Gastroesophageal sphincter (tissue), 4 donors: ENCODE results near the gene C17orf114.

Experiments
- ATAC-seq: fragments of 150-250 bp; one replicate; pipeline ENCODE4 v1.9.1; 2016; ENCODE audit warnings: mild to moderate bottlenecking, moderate library complexity
- H3K27ac ChIP-seq, 4 donors: fragments of 200-600 bp; sonication (generic) in 3 of 4; 1 replicate in 3 of 4; 2 replicates in 1 of 4; pipeline ENCODE4 v1.5.1; 2016 to 2019
- H3K27me3 ChIP-seq: fragments of 200-600 bp; sonication (generic); one replicate; pipeline ENCODE4 v1.5.1; 2019
- H3K36me3 ChIP-seq, 2 donors: fragments of 200-600 bp; sonication (generic); one replicate each; pipeline ENCODE4 v1.5.1; 2019; ENCODE audit warnings: control low read depth in 1 of 2
- H3K4me1 ChIP-seq, 3 donors: fragments of 200-600 bp; sonication (generic); 1 replicate in 2 of 3; 2 replicates in 1 of 3; pipeline ENCODE4 v1.5.1; 2016 to 2019; ENCODE audit warnings: control low read depth in 2 of 3
- H3K4me3 ChIP-seq, 2 donors: fragments of 200-600 bp; sonication (generic); one replicate each; pipeline ENCODE4 v1.5.1; 2019; ENCODE audit warnings: mild to moderate bottlenecking in 1 of 2, moderate library complexity in 1 of 2
- H3K9me3 ChIP-seq, 3 donors: fragments of 200-600 bp; sonication (generic); one replicate each; pipeline ENCODE4 v1.5.1; 2017 to 2019; ENCODE audit warnings: control low read depth in 2 of 3
- CTCF ChIP-seq, 4 experiments: fragments of 200-600 bp in 2 of 4; fragments of 450-650 bp in 2 of 4; sonication (generic) in 1 of 4; IDR thresholded peaks; one replicate each; pipeline ENCODE4 v1.5.1; 2017 to 2019; ENCODE audit warnings: antibody characterized with exemption in 4 of 4, mild to moderate bottlenecking in 2 of 4, moderate library complexity in 2 of 4
- EP300 ChIP-seq: sonication (generic); formaldehyde crosslinking; IDR thresholded peaks from one replicate; pipeline ENCODE4 v1.6.1; 2017; ENCODE audit warnings: antibody characterized with exemption, mild to moderate bottlenecking
- POLR2A ChIP-seq, 2 donors: fragments of 450-650 bp; IDR thresholded peaks; one replicate each; pipeline ENCODE4 v1.6.1; 2017; ENCODE audit warnings: antibody characterized with exemption in 2 of 2, mild to moderate bottlenecking in 2 of 2, moderate library complexity in 1 of 2
- POLR2AphosphoS5 ChIP-seq: sonication (generic); formaldehyde crosslinking; IDR thresholded peaks from one replicate; pipeline ENCODE4 v1.6.1; 2017; ENCODE audit warnings: antibody characterized with exemption
- WGBS, 2 donors: methylation state at CpG; one replicate each; pipeline ENCODE4 v1.1.5; 2018; ENCODE audit warnings: low coverage in 1 of 2; 5-methylcytosine and 5-hydroxymethylcytosine counted together

C17orf114 gene

DNA sequence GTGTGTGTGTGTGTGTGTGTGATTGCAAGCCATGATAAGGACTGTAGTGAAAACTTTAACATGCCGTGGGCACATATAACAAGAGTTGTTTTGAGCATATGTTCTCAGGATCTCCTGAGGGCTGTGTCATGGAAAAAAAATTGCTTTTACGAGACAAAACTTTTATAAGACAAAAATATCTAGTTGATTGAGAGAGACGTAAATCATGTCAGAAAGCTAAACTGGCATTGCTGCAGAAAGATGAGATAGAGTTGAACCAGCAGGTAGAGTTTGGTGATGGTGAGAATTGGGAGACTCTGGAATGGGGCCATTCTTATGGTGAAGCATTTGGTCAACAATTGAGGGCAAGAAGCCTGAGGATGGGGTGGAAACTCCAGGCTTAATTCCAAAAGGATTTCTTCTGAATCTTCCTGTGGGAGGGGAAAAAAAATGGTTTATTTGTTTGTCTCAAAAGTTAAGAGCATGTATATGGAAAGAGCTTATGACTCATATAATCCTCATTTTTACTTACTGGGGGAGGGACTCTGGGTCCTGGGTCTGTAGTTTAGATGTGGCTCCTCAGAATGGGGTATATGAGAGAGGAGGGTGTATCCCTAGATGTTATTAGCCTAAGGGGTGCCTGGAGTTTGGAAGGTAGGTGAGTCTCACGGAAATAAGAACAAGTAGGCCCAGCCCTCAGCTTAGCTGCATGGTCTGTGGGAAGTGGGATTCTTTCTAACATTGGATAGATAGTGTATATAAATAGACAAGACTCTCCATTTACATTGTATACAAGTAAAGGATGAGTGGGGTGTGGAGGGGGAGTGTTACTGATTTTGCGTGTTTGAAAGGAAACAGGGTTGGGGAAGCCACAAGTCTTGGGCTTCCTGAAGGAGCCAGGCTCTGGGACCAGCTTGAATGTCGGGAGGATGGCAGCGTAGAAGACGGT is 38.1 kb upstream of the C17orf114 start:
- Histone ChIP-seq H3K36me3 (no peaks in the 10 kb centered on the region), H3K27ac (no peak overlapping the region), H3K4me1 (peaks cover 0 to 59% (median 4%) of the 10 kb centered on the region in 3 donors), H3K4me3 (no peak overlapping the region), H3K9me3 (no peaks in the 10 kb centered on the region), H3K27me3 (no peaks in the 10 kb centered on the region)
- no peak for TF ChIP-seq POLR2A (IDR thresholded peaks at IDR 0.05)
- no peak for TF ChIP-seq CTCF (IDR thresholded peaks at IDR 0.05)
- TF ChIP-seq POLR2AphosphoS5, result no peak
- TF ChIP-seq EP300, result no peak
- 76 to 89% methylated on average over 5 to 8 of the region's 8 CpGs for WGBS, 2 donors
- no peak for ATAC-seq

DNA sequence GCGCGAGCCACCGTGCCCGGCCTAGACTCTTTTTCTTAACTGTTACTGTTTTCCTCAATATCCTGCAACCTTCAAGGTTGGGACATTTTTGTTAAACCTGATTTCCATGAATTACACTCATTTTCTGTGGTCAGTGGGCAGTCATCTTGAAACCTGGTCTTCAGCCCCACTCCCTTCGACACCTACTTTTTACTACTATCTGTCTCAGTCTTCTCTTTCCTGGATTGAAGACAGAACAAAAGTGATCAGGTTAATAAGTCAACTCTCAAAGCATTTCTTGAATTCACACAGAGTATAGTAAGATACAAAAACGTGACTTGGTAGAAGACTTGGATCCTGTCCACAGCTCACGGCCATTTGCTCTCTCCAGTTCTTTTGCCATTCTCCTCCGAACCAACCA is 37.1 kb upstream of the C17orf114 start:
- Histone ChIP-seq H3K27ac (no peak overlapping the region), H3K36me3 (no peaks in the 10 kb centered on the region), H3K27me3 (no peaks in the 10 kb centered on the region), H3K4me3 (no peak overlapping the region), H3K4me1 (peaks cover 0 to 69% (median 11%) of the 10 kb centered on the region in 3 donors), H3K9me3 (no peaks in the 10 kb centered on the region)
- no peak for ATAC-seq
- WGBS, 2 donors, result 81 to 84% methylated on average over 5 to 7 of the region's 8 CpGs
- no peak for TF ChIP-seq POLR2A (IDR thresholded peaks at IDR 0.05)
- TF ChIP-seq CTCF (IDR thresholded peaks at IDR 0.05), result no peak
- no peak for TF ChIP-seq EP300
- no peak for TF ChIP-seq POLR2AphosphoS5

DNA sequence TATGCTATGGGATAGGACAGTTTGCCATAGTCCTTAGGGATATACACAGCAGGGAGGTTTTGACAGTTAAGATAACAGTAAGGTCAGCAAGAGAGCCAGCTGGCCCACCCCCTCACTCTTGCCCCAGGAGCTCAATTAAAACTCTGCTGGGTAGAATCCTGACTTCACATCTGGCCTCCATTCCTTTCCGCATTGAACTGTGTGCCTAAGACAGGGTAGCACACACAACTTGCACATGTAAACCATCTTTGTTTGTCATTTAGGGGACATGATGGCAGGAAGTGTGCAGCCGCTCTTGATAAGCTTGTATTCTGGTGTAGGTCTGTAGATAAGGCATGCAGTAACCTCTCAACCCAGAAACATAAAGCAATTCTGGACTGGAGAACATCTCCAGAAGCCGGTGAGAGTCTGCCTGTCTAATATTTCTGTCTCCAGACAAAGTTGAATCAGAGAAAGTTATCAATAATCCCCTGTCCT is 36.2 kb upstream of the C17orf114 start:
- no peak overlapping the region for H3K4me3 ChIP-seq
- WGBS, 2 donors, result 75 to 93% methylated on average over 1 to 3 of the region's 3 CpGs
- H3K27ac ChIP-seq, result no peak overlapping the region
- peaks cover 0 to 76% (median 16%) of the 10 kb centered on the region in 3 donors for H3K4me1 ChIP-seq
- no peaks in the 10 kb centered on the region for H3K36me3 ChIP-seq
- no peak for TF ChIP-seq EP300
- no peak for TF ChIP-seq CTCF (IDR thresholded peaks at IDR 0.05)
- no peak for TF ChIP-seq POLR2AphosphoS5
- TF ChIP-seq POLR2A (IDR thresholded peaks at IDR 0.05), result no peak
- no peaks in the 10 kb centered on the region for H3K27me3 ChIP-seq
- no peaks in the 10 kb centered on the region for H3K9me3 ChIP-seq
- no peak for ATAC-seq

DNA sequence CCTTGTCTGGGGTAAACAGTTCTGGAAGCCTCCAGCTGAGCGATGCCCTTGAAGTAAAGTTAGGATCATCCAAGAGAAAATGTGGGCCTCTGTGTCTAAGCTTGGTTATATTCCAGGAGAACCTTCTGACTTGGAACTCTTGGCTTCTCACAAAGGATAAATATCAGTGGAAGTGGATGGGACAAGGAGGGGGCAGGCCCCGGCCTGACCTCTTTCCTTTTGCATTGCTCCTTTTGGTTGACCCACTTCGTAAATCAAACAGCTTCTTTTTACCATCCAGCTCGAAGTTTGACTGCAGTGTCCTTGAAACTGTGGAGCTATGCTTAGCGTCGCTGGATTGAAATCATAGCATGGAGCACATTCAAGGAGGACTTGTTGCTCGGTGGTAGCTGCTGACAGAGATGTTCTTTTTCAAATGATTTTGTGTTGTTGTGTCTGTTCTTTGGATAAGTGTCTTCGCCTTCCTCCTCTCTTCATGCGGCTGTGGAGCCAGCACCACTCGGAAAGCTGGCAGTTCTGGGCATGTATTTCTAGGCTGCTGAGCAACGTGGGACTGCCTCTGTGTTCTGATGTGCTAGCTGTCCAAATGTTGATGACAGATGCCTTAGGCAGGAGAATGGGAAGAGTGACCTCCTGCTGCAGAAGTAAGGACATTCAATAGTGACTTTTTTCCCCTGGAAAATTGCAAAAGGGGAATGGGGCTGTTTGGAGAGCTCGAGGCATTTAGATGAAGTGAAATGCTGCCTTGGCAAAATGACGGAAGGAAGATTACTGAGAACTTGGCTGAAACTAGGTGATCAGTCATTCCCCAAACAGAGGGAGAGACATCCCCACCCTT is 35.6 kb upstream of the C17orf114 start:
- 48 to 69% methylated on average over 8 to 11 of the region's 13 CpGs for WGBS, 2 donors
- peak overlapping the region in 2 of 4 donors; percentile 22 to 33 for H3K27ac ChIP-seq
- H3K27me3 ChIP-seq, result no peaks in the 10 kb centered on the region
- no peak for ATAC-seq
- no peak overlapping the region for H3K4me3 ChIP-seq
- no peaks in the 10 kb centered on the region for H3K36me3 ChIP-seq
- peaks cover 0 to 76% (median 16%) of the 10 kb centered on the region in 3 donors for H3K4me1 ChIP-seq
- TF ChIP-seq POLR2A (IDR thresholded peaks at IDR 0.05), result no peak
- no peak for TF ChIP-seq EP300
- no peak for TF ChIP-seq CTCF (IDR thresholded peaks at IDR 0.05)
- TF ChIP-seq POLR2AphosphoS5, result no peak
- no peaks in the 10 kb centered on the region for H3K9me3 ChIP-seq
